ENCODE data around the gene EBLN1. TPM values are rescaled to one million over a fixed set of nuclear protein-coding genes. Genes with fewer than 3 reads are reported as not detected.

EBLN1 gene
- total RNA-seq, 2 experiments from 2014 or later, result not detected

DNA sequence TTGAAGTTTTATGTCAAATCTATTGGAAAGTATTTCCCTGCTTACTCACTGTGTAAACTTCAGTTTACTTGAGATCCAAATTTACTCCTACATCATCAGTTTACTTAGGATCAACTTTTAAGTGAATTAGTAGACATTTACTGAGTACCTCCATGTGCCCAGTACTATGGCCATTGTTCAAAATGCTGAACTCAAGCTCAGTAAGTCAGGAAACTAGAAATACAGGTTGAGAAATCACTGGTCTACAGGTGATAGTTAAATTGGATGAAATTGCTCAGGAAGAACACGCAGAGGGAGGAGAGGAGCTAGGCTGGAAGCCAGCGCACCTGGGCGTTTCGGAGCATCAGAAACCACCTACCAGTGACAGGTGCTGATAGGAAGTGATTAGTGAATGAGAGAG is 25.5 kb upstream of the EBLN1 start:
- H3K9me3 ChIP-seq (ENCODE audit: control insufficient read depth in 1 of 2, insufficient read depth in 1 of 2, low read length in 2 of 2), result no peaks in the 10 kb centered on the region
- intact Hi-C loops (cut with DNase I, micrococcal nuclease), result no loop called here
- H3K27ac Mint-ChIP-seq, result no peak overlapping the region
- ChIA-PET POLR2A (interaction anchor here (1.1 to 2.9 kb wide), 2 partner anchors 14 to 73 kb away, joined by 3 to 18 read pairs; partner anchors contain the start of gene COMMD3), CTCF (interaction anchor here (0.9 kb wide), 1 partner anchor 12 kb away, joined by 6 read pairs; no protein-coding TSS in a partner anchor)
- DNase-seq (no peak), ATAC-seq (ENCODE audit: poor library complexity) (no peak)
- H3K4me1 Mint-ChIP-seq (ENCODE audit: low read depth), result peaks cover 19% of the 10 kb centered on the region
- no peaks in the 10 kb centered on the region for H3K9me3 Mint-ChIP-seq
- no peak overlapping the region for H3K4me3 ChIP-seq (ENCODE audit: low read length)
- H3K4me3 Mint-ChIP-seq, result no peak overlapping the region
- TF ChIP-seq, protein P1, sequence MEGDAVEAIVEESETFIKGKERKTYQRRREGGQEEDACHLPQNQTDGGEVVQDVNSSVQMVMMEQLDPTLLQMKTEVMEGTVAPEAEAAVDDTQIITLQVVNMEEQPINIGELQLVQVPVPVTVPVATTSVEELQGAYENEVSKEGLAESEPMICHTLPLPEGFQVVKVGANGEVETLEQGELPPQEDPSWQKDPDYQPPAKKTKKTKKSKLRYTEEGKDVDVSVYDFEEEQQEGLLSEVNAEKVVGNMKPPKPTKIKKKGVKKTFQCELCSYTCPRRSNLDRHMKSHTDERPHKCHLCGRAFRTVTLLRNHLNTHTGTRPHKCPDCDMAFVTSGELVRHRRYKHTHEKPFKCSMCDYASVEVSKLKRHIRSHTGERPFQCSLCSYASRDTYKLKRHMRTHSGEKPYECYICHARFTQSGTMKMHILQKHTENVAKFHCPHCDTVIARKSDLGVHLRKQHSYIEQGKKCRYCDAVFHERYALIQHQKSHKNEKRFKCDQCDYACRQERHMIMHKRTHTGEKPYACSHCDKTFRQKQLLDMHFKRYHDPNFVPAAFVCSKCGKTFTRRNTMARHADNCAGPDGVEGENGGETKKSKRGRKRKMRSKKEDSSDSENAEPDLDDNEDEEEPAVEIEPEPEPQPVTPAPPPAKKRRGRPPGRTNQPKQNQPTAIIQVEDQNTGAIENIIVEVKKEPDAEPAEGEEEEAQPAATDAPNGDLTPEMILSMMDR (IDR thresholded peaks at IDR 0.05), result no peak
- peaks cover 7% of the 10 kb centered on the region in 2 experiments for H3K27me3 ChIP-seq (ENCODE audit: control insufficient read depth in 1 of 2, insufficient read depth in 2 of 2, low read length in 2 of 2)
- peaks cover 13% of the 10 kb centered on the region for H3K27me3 Mint-ChIP-seq
- H3K4me1 ChIP-seq (ENCODE audit: insufficient read depth, low read length), result no peaks in the 10 kb centered on the region
- H3K36me3 ChIP-seq (ENCODE audit: insufficient read depth, low read length), result no peaks in the 10 kb centered on the region
- no peaks in the 10 kb centered on the region for H3K36me3 Mint-ChIP-seq (ENCODE audit: low read depth)
- no peak overlapping the region for H3K27ac ChIP-seq (ENCODE audit: low read depth in 1 of 2, low read length in 2 of 2)

DNA sequence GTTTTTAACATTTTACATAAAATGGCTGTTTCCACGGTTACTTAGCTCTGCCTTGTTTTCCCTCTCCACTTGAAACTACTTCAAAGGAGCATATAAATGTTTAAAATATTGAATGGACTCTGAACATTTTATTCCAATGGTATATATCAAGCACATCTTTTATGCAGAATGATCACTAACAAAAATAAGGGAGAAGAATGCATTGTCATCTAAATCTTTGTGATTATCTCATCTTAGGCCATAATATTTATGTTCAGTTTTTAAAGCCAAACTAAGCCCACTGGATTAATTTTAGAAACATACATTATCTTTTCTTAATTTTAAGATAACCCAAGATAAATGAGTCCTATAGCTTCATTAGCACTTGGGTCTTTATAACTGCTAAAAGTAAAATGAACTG is 13.4 kb upstream of the EBLN1 start:
- Mint-ChIP-seq H3K36me3 (ENCODE audit: low read depth) (peaks cover 17% of the 10 kb centered on the region), H3K9me3 (peaks cover 2% of the 10 kb centered on the region), H3K4me3 (peak overlapping the region; percentile 92), H3K27ac (peak overlapping the region; percentile 99), H3K4me1 (ENCODE audit: low read depth) (peaks cover 19% of the 10 kb centered on the region), H3K27me3 (peaks cover 11% of the 10 kb centered on the region)
- intact Hi-C loops (cut with DNase I, micrococcal nuclease), result loop anchor here in 1 of 2 experiments (5.0 to 10.0 kb wide), 2 partner anchors 206 to 1204 kb away; partner anchors contain the start of gene OTUD1
- CTCF ChIA-PET, result interaction anchor here (1.5 to 1.9 kb wide), 3 partner anchors 12 to 734 kb away, joined by 4 to 6 read pairs (median 4); no protein-coding TSS in a partner anchor
- ATAC-seq (ENCODE audit: poor library complexity), result no peak
- Histone ChIP-seq H3K36me3 (ENCODE audit: insufficient read depth, low read length) (no peaks in the 10 kb centered on the region), H3K4me1 (ENCODE audit: insufficient read depth, low read length) (peaks cover 3% of the 10 kb centered on the region), H3K27ac (ENCODE audit: low read depth in 1 of 2, low read length in 2 of 2) (no peak overlapping the region), H3K4me3 (ENCODE audit: low read length) (no peak overlapping the region), H3K9me3 (ENCODE audit: control insufficient read depth in 1 of 2, insufficient read depth in 1 of 2, low read length in 2 of 2) (no peaks in the 10 kb centered on the region), H3K27me3 (ENCODE audit: control insufficient read depth in 1 of 2, insufficient read depth in 2 of 2, low read length in 2 of 2) (no peaks in the 10 kb centered on the region)
- DNase-seq, result no peak
- TF ChIP-seq, protein P1 (IDR thresholded peaks at IDR 0.05), result no peak
- POLR2A ChIA-PET, result interaction anchor here (1.2 to 5.2 kb wide), 6 partner anchors 12 to 228 kb away, joined by 3 to 96 read pairs (median 48); partner anchors contain the start of genes COMMD3 and DNAJC1

DNA sequence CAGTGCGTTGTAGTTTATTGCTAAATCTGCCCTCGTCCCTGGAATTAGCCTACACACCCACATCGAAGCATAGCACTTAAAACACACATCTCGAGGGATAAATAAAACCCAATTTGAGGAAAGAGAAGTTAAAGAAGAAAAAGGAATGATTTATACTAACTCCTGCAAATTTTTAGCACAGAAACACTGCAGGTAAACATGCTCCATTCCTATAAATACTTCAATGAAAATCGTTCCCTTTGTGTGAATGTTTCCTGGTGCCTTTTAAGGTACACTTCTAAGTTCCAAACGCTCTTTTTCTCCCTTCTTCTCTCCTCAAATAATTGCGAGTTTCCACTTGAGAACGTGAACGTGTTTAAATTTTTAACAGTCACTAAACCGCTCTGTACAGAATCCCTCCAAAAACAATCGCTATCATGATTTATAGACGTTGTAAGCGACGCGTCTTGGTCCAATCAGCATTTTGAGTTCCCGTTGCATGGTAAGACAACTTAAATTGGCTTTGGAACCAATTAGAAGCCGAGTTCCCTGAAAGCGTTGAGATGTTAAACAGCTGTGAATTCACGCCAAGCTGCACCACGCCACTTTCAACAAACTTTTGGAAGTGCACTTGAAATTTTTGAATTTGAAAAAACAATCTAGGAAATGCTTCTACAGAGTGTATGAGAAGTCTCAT is 12.5 kb upstream of the EBLN1 start:
- TF ChIP-seq, protein P1 (IDR thresholded peaks at IDR 0.05), result no peak
- H3K27me3 Mint-ChIP-seq, result peaks cover 11% of the 10 kb centered on the region
- peak overlapping the region; percentile 99 for H3K27ac Mint-ChIP-seq
- ChIA-PET CTCF (interaction anchor here (1.0 to 1.9 kb wide), 4 partner anchors 9 to 733 kb away, joined by 3 to 6 read pairs (median 4); no protein-coding TSS in a partner anchor), POLR2A (interaction anchor here (0.6 to 5.2 kb wide), 15 partner anchors 13 to 709 kb away, joined by 3 to 96 read pairs (median 6); partner anchors contain the start of genes BMI1, COMMD3 and DNAJC1)
- intact Hi-C loops (cut with DNase I, micrococcal nuclease), result loop anchor here (1.0 to 10.0 kb wide), 3 partner anchors 17 to 1205 kb away; partner anchors contain the start of gene OTUD1 (in 1 of the 2)
- Histone ChIP-seq H3K27me3 (ENCODE audit: control insufficient read depth in 1 of 2, insufficient read depth in 2 of 2, low read length in 2 of 2) (no peaks in the 10 kb centered on the region), H3K9me3 (ENCODE audit: control insufficient read depth in 1 of 2, insufficient read depth in 1 of 2, low read length in 2 of 2) (no peaks in the 10 kb centered on the region), H3K4me1 (ENCODE audit: insufficient read depth, low read length) (peaks cover 3% of the 10 kb centered on the region), H3K27ac (ENCODE audit: low read depth in 1 of 2, low read length in 2 of 2) (no peak overlapping the region), H3K4me3 (ENCODE audit: low read length) (peak overlapping the region; percentile 62), H3K36me3 (ENCODE audit: insufficient read depth, low read length) (no peaks in the 10 kb centered on the region)
- peak in 7 of 14 experiments; percentile 5 to 77 (median 48) for DNase-seq
- peaks cover 19% of the 10 kb centered on the region for H3K4me1 Mint-ChIP-seq (ENCODE audit: low read depth)
- ATAC-seq (ENCODE audit: poor library complexity), result peak; percentile 55
- H3K36me3 Mint-ChIP-seq (ENCODE audit: low read depth), result peaks cover 17% of the 10 kb centered on the region
- peaks cover 2% of the 10 kb centered on the region for H3K9me3 Mint-ChIP-seq
- H3K4me3 Mint-ChIP-seq, result peak overlapping the region; percentile 92

Data from CD4-positive, alpha-beta T cell (primary cell).